Ascending aorta (tissue), 2 donors: ENCODE results near the gene HVCN1. TPM values are rescaled to one million over a fixed set of nuclear protein-coding genes. Genes with fewer than 3 reads are reported as not detected.

Source experiments
- DNase-seq, 2 donors: peaks; one replicate each; pipeline ENCODE4 v3.0.0-alpha.2; 2019; ENCODE audit warnings: low spot score in 2 of 2
- H3K27ac ChIP-seq, 2 donors: fragments of 200-600 bp; sonication (generic); one replicate each; pipeline ENCODE4 v1.5.1; 2016 to 2017; ENCODE audit warnings: mild to moderate bottlenecking in 1 of 2
- H3K27me3 ChIP-seq: fragments of 200-600 bp; sonication (generic); one replicate; pipeline ENCODE4 v1.5.1; 2017
- H3K36me3 ChIP-seq, 2 donors: fragments of 200-600 bp; sonication (generic); one replicate each; pipeline ENCODE4 v1.5.1; 2016
- H3K4me1 ChIP-seq, 2 donors: fragments of 200-600 bp; sonication (generic); one replicate each; pipeline ENCODE4 v1.5.1; 2016 to 2017; ENCODE audit warnings: mild to moderate bottlenecking in 1 of 2
- H3K4me3 ChIP-seq, 2 donors: fragments of 200-600 bp; sonication (generic); one replicate each; pipeline ENCODE4 v1.5.1; 2016 to 2017; ENCODE audit warnings: mild to moderate bottlenecking in 1 of 2
- H3K9me3 ChIP-seq, 2 donors: fragments of 200-600 bp; sonication (generic); one replicate each; pipeline ENCODE4 v1.5.1; 2016
- intact Hi-C: fragments of 100-400 bp; cut with DNase I; formaldehyde crosslinking; loops from one replicate; pipeline ENCODE4 v1.15.1; 2023
- total RNA-seq: library from RNA; depleted of rRNA; stranded (reverse); fragments of >200 nt; gene quantifications from one replicate; pipeline ENCODE4 v1.1.0, GENCODE V29; 2016
- TF ChIP-seq, protein P1 (sequence below), 3 experiments: fragments of 200-600 bp in 2 of 3; fragments of 450-650 bp in 1 of 3; sonication (generic) in 2 of 3; IDR thresholded peaks; one replicate each; pipeline ENCODE4 v1.5.1; 2016 to 2019; ENCODE audit warnings: antibody characterized with exemption in 3 of 3, mild to moderate bottlenecking in 1 of 3, moderate library complexity in 1 of 3

The HVCN1 gene
- total RNA-seq, 1 donor from 2014 or later = 1.3 TPM

DNA sequence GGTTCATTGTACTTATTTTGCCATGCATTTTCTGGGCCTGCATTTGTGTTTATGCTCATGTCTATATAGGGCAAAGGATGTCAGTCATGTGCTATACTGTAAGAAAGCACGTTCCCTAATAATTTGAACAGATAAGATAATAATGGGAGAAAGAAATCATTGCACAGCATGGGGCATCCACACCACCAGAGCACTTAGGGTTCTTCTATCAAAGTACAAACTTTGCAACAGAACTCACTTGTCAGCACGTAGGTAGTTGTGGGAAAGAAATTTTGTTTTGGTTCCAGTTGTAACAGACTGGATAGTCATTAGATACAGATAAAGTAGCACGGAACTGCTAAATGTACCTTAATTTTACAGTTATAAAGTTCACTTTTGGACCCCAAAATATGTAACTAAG lies 43.7 kb upstream of the HVCN1 start:
- Histone ChIP-seq H3K4me1 (peaks cover 5 to 19% of the 10 kb centered on the region in 2 donors), H3K27ac (no peak overlapping the region), H3K9me3 (no peaks in the 10 kb centered on the region), H3K36me3 (peaks cover 29 to 46% of the 10 kb centered on the region in 2 donors), H3K4me3 (no peak overlapping the region), H3K27me3 (no peaks in the 10 kb centered on the region)
- intact Hi-C loops = no loop called here
- TF ChIP-seq, protein P1, sequence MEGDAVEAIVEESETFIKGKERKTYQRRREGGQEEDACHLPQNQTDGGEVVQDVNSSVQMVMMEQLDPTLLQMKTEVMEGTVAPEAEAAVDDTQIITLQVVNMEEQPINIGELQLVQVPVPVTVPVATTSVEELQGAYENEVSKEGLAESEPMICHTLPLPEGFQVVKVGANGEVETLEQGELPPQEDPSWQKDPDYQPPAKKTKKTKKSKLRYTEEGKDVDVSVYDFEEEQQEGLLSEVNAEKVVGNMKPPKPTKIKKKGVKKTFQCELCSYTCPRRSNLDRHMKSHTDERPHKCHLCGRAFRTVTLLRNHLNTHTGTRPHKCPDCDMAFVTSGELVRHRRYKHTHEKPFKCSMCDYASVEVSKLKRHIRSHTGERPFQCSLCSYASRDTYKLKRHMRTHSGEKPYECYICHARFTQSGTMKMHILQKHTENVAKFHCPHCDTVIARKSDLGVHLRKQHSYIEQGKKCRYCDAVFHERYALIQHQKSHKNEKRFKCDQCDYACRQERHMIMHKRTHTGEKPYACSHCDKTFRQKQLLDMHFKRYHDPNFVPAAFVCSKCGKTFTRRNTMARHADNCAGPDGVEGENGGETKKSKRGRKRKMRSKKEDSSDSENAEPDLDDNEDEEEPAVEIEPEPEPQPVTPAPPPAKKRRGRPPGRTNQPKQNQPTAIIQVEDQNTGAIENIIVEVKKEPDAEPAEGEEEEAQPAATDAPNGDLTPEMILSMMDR (IDR thresholded peaks at IDR 0.05) = no peak
- no peak for DNase-seq

DNA sequence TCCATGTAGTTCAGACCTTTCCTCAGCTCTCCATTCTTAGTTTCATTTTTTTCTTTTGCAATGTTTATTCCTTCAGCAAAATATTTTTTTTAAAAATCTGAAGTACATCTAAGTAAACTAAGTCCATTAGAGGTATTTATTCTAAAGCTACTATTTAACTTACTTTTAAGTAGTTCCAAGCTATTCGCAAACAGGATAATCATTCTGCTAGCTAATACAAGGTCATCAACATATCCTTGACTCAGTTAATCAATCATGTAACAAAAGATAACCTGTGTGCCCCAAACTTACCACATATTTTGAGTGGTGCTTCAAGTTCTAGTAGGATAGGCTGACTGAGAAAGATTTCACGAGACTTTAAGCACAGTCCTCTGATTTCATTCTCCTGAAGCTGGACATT lies 42.6 kb upstream of the HVCN1 start:
- TF ChIP-seq, protein P1 (IDR thresholded peaks at IDR 0.05) = no peak
- no peak overlapping the region for H3K4me3 ChIP-seq
- H3K36me3 ChIP-seq = peaks cover 37 to 57% of the 10 kb centered on the region in 2 donors
- H3K27me3 ChIP-seq = no peaks in the 10 kb centered on the region
- intact Hi-C loops = no loop called here
- peaks cover 5 to 19% of the 10 kb centered on the region in 2 donors for H3K4me1 ChIP-seq
- H3K27ac ChIP-seq = no peak overlapping the region
- H3K9me3 ChIP-seq = no peaks in the 10 kb centered on the region
- DNase-seq = no peak

DNA sequence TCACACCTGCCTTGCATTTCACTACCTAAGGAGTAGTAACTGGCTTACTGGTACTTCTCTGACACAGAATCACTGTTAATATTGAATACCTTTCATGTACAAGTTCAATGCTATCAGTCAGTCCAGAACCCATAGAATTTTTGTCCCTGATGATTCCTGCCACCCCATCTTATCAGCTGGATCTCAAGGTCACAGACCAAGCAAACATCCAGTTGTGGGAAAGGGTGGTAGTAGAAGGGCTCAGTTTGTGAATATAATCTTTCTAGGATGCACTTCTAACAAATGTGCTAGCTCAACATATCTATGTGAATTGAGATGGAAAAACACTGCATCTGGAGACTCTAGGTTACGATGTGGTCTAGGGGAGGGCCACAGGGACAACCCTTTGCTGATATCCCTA lies 39.7 kb upstream of the HVCN1 start:
- H3K36me3 ChIP-seq = peaks cover 55 to 70% of the 10 kb centered on the region in 2 donors
- intact Hi-C loops = no loop called here
- TF ChIP-seq, protein P1 (IDR thresholded peaks at IDR 0.05) = no peak

DNA sequence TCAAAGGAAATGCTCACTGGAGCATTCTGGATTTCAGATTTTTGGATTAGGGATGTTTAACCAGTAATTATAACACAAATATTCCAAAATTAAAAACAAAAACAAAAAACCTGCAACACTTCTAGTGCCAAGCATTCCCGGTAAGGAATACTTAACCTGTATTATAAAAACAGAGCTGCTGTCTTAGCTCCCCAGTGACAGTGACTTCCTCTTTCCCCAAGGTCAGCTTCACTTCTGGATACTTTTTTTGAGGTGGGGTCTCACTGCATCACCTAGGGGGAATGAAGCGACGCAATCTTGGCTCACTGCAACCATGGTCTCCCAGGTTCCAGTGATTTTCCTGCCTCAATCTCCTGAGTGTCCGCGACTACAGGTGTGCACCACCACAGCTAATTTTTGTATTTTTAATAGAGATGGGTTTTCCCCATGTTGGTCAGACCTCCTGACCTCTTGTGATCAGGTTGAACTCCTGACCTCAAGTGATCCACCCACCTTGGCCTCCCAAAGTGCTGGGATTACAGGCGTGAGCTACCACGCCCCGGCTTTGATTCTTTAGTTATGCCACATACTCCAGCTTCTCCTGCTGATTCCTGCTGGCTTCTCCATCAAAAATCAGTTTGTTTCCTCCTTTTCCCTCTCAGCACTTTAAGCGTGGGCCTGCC lies 37.9 kb upstream of the HVCN1 start:
- intact Hi-C loops = no loop called here
- Histone ChIP-seq H3K27ac (no peak overlapping the region), H3K36me3 (peaks cover 63 to 84% of the 10 kb centered on the region in 2 donors), H3K4me3 (no peak overlapping the region), H3K4me1 (no peaks in the 10 kb centered on the region), H3K27me3 (no peaks in the 10 kb centered on the region), H3K9me3 (no peaks in the 10 kb centered on the region)
- no peak for DNase-seq
- TF ChIP-seq, protein P1 (IDR thresholded peaks at IDR 0.05) = no peak

More for the DNA sequence above, 39.7 kb upstream of the HVCN1 start:
- H3K27me3 ChIP-seq = no peaks in the 10 kb centered on the region
- H3K27ac ChIP-seq = no peak overlapping the region
- no peak overlapping the region for H3K4me3 ChIP-seq
- no peaks in the 10 kb centered on the region for H3K9me3 ChIP-seq
- peaks cover 0 to 12% of the 10 kb centered on the region in 2 donors for H3K4me1 ChIP-seq
- DNase-seq = no peak

DNA sequence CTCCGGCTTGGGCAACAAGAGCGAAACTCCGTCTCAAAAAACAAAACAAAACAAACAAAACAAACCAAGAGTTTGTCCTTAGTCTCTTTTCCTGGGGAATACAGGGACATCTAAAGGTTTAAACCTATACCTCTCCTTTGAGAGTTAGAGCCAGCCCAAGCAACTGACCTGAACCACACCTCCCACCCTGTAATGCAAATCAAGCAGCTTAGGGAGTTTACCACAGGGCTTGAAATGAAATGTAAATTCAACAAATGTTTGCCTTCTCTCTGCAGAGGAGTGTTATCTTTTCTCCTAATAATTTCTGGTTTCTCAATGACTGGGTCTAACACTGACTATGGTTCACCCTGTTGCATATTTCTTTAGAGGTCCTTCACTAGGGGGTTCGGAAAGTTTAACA lies 37.1 kb upstream of the HVCN1 start:
- Histone ChIP-seq H3K27ac (no peak overlapping the region), H3K4me1 (no peaks in the 10 kb centered on the region), H3K36me3 (peaks cover 68 to 85% of the 10 kb centered on the region in 2 donors), H3K9me3 (no peaks in the 10 kb centered on the region), H3K27me3 (no peaks in the 10 kb centered on the region), H3K4me3 (no peak overlapping the region)
- TF ChIP-seq, protein P1 (IDR thresholded peaks at IDR 0.05) = no peak
- intact Hi-C loops = no loop called here
- no peak for DNase-seq
